Activated T-cell treated with anti-CD3 and anti-CD28 coated beads, Interleukin-2, amount 50 U/mL, for 4 hours (primary cell): ENCODE data around the gene PRKG2. TPM values are rescaled to one million over a fixed set of nuclear protein-coding genes. Genes with fewer than 3 reads are reported as not detected.

ENCODE experiments used
- total RNA-seq, 3 donors: library from RNA; stranded (reverse); gene quantifications; one replicate each; pipeline ENCODE4 v1.2.1, GENCODE V29; 2021

Gene PRKG2
- total RNA-seq, 3 donors from 2014 or later: 0.05 to 0.32 (median 0.05) TPM

Other genes with a start within 250 kb of the PRKG2 start
- gene BMP3, start 184.5 kb downstream of the PRKG2 start, total RNA-seq: not detected